VCaP (cell line): ENCODE results near the gene GRK3.

Source experiments
- H3K27ac ChIP-seq: fragments of 450-650 bp; 2 replicates; pipeline ENCODE4 v1.5.1; 2017
- TF ChIP-seq, protein P1 (sequence below): fragments of 450-650 bp; conservative IDR thresholded peaks from 2 replicates; pipeline ENCODE4 v1.5.1; 2017; ENCODE audit warnings: mild to moderate bottlenecking, moderate library complexity

The GRK3 gene

DNA sequence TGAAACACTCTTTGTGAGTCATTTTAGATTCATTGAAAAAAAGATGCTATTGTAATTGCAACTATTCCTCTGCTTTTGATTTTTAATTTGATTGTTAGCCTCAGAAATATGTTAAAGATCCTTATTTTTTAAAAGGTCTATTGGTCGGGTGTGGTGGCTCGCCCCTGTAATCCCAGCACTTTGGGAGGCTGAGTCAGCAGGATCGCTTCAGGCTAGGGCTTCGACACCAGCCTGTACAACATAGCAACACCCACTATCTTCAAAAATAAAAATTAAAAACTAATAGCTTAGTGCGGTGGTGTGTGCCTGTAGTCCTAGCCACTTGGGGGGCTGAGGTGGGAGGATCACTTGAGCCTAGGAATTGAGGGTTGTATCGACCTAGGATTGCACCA, 105.6 kb downstream of the GRK3 start:
- H3K27ac ChIP-seq, result no peak overlapping the region
- TF ChIP-seq, protein P1, sequence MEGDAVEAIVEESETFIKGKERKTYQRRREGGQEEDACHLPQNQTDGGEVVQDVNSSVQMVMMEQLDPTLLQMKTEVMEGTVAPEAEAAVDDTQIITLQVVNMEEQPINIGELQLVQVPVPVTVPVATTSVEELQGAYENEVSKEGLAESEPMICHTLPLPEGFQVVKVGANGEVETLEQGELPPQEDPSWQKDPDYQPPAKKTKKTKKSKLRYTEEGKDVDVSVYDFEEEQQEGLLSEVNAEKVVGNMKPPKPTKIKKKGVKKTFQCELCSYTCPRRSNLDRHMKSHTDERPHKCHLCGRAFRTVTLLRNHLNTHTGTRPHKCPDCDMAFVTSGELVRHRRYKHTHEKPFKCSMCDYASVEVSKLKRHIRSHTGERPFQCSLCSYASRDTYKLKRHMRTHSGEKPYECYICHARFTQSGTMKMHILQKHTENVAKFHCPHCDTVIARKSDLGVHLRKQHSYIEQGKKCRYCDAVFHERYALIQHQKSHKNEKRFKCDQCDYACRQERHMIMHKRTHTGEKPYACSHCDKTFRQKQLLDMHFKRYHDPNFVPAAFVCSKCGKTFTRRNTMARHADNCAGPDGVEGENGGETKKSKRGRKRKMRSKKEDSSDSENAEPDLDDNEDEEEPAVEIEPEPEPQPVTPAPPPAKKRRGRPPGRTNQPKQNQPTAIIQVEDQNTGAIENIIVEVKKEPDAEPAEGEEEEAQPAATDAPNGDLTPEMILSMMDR, result no peak

DNA sequence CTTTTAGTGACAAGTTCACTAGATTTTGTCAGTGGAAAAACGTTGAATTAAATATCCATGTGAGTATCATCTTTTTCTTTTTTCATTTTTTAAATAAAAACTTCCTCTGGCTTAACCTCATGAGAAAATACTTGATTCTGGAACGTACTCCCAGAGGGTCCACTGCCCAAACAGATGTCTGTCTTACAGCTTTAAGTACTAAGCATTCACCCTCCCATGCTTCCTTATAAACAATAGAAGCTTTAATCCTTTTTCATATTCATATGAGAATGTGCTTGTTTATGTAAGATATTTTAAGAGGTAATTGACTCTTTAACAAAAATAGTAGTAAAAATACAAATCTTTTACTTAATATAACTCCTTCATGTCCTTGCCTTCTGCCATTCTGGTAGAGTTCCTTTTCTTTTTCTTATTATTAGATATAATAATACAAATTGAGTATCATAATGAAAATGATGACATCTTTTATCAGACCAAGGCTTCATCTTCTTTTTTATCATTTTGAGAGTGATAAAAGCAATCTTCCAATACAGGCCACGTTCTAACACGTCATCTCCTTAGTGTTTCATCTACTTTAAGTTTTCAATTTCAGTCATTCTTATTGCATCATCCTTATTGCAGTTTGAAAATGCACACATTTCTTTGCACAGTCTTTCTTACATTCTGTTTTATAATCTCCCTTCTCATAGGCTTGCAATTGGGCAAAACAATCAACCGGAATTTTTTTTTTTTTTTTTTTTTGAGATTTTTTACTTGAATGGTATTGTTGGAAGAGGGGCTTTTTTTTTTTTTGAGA, 108.0 kb downstream of the GRK3 start:
- H3K27ac ChIP-seq, result no peak overlapping the region
- TF ChIP-seq, protein P1, result no peak

DNA sequence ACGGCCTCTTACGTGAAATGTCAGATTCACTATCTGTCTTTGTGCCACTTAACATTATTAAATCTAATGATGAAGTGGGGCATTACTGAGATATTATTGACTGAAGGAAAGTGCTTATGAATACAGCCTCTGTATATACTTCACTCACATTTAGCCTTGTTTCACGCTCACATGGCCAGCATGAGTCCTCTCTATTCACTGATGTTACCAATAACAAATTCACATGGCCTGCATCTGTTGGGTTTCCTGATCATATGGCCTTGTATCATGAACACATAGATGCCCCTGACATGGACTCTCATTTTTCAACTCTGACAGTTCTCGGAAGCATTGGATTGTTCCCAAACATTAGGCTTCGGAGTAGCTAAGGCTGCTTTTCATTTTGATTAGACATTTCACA, 109.2 kb downstream of the GRK3 start:
- TF ChIP-seq, protein P1, result no peak
- no peak overlapping the region for H3K27ac ChIP-seq

DNA sequence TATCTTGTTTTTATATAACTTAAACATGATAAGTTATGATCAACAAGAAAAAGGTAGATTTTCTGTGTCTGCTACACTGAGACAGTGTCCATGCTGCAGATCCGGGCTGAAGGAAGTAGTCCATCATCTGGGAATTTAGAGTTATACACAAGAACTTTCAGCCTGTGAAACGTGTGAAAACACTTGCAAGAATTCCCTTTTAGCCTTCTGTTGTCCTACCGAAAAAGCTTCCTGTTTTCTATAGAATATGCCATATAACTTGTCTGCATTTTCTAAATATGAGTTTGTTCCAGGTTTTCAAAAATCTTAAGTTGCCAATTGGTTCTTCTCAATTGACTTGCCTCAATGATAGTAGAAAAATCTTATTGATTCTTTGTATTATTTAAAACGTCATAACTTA, 113.2 kb downstream of the GRK3 start:
- TF ChIP-seq, protein P1, result no peak
- no peak overlapping the region for H3K27ac ChIP-seq

DNA sequence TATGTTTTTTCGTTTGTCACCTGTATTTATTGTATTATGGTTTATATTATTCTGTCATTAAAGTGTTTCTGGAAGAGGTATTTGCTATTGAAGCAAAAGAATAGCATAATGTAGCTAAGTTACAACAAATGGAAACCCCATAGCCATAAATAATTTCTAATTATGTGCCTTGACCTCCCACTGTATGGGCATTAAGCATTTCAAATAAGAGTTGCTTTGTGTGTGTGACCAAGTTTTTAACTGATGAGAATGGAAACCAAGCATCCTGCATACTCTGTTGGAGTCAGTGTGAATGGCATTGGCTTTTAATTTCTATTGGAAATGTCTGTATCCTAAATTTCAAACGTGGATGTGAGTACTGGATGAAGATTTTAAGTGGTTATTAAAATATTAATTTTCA, 115.6 kb downstream of the GRK3 start:
- TF ChIP-seq, protein P1, result no peak

DNA sequence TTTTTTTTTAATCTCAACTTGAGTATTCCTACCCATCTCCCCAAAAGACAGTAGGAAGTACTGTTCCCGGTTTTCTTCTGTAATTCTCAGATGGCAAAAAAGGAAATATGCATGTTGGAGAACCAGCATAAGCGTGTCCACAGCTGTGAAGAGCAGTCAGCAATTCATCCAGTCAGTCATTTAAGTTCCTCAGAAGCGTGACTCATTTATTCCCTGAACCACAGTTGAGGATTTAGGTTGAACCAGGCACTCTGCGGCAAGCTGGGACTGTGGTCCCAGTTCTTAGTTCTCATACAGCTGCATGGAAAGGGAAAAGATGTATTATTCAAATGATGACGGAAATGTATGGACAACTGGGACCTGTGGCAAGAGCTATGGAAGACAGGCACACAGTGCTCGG, 116.5 kb downstream of the GRK3 start:
- TF ChIP-seq, protein P1, result no peak
- H3K27ac ChIP-seq, result no peak overlapping the region

More for the DNA sequence above, 115.6 kb downstream of the GRK3 start:
- no peak overlapping the region for H3K27ac ChIP-seq

DNA sequence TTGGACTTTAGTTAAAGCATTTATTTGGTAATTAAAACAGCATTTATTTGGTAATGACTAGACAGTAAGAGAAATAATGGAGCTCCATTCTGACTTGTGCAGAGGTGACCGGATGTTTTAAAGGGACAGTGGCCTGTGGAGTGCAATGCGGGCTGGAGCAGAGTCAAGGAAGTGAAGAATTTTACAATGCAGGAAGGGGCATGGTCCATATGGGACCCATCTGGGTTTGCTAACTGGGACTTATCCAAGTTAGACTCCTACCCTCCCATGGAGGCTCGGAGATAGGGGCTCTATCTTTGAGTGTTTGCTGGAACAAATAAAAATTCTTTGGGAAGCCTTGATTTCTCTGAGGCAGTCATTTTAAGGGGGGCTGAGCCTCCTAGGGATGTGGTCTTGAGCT, 117.6 kb downstream of the GRK3 start:
- no peak overlapping the region for H3K27ac ChIP-seq
- TF ChIP-seq, protein P1, result no peak
